ENCODE data around the gene MERTK. TPM values are rescaled to one million over a fixed set of nuclear protein-coding genes. Genes with fewer than 3 reads are reported as not detected.
A peak's percentile ranks its signal among the peaks of the same experiment; 100 is the strongest.

The MERTK gene
- total and polyA plus RNA-seq, 10 of the 15 experiments (the other 5 are each of a cell fraction or from before 2014, with no cell fraction given), result 0.13 to 30.6 (median 0.50) TPM

DNA sequence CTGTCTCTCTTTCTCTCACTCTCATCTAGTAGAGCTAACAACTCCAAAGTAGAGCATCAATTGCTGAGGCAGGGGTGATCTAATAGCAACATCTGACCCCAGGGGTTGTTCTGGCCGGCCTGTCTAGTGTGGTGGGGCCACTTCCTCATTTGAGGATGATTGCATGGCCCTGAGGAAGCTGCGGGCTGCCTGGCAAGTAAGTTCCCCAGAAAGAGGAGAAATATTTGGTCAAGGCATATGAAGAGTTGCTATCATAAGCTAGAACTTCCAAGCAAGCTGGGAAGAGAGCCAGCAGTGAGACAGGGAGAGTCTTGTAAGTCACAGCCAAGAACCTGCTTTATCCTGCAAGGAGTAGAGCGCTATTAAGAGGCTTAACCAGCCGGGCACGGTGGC lies 105.8 kb downstream of the MERTK start (continued):
- TF ChIP-seq, protein P1, sequence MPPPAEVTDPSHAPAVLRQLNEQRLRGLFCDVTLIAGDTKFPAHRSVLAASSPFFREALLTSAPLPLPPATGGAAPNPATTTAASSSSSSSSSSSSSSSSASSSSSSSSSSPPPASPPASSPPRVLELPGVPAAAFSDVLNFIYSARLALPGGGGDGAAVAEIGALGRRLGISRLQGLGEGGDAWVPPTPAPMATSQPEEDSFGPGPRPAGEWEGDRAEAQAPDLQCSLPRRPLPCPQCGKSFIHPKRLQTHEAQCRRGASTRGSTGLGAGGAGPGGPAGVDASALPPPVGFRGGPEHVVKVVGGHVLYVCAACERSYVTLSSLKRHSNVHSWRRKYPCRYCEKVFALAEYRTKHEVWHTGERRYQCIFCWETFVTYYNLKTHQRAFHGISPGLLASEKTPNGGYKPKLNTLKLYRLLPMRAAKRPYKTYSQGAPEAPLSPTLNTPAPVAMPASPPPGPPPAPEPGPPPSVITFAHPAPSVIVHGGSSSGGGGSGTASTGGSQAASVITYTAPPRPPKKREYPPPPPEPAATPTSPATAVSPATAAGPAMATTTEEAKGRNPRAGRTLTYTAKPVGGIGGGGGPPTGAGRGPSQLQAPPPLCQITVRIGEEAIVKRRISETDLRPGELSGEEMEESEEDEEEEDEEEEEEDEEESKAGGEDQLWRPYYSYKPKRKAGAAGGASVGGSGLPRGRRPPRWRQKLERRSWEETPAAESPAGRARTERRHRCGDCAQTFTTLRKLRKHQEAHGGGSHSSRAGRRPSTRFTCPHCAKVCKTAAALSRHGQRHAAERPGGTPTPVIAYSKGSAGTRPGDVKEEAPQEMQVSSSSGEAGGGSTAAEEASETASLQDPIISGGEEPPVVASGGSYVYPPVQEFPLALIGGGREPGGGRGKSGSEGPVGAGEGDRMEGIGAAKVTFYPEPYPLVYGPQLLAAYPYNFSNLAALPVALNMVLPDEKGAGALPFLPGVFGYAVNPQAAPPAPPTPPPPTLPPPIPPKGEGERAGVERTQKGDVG (CRISPR knock-in tag; IDR thresholded peaks at IDR 0.05), result no peak
- TF ChIP-seq, protein P2, sequence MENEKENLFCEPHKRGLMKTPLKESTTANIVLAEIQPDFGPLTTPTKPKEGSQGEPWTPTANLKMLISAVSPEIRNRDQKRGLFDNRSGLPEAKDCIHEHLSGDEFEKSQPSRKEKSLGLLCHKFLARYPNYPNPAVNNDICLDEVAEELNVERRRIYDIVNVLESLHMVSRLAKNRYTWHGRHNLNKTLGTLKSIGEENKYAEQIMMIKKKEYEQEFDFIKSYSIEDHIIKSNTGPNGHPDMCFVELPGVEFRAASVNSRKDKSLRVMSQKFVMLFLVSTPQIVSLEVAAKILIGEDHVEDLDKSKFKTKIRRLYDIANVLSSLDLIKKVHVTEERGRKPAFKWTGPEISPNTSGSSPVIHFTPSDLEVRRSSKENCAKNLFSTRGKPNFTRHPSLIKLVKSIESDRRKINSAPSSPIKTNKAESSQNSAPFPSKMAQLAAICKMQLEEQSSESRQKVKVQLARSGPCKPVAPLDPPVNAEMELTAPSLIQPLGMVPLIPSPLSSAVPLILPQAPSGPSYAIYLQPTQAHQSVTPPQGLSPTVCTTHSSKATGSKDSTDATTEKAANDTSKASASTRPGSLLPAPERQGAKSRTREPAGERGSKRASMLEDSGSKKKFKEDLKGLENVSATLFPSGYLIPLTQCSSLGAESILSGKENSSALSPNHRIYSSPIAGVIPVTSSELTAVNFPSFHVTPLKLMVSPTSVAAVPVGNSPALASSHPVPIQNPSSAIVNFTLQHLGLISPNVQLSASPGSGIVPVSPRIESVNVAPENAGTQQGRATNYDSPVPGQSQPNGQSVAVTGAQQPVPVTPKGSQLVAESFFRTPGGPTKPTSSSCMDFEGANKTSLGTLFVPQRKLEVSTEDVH (IDR thresholded peaks at IDR 0.05; ENCODE audit: low read depth, partially characterized antibody), result no peak
- TF ChIP-seq EP300 (IDR thresholded peaks at IDR 0.05; ENCODE audit: borderline replicate concordance in 1 of 2, control insufficient read depth in 1 of 2, low read depth in 2 of 2, low read length in 2 of 2), result no peak
- TF ChIP-seq, protein P3, sequence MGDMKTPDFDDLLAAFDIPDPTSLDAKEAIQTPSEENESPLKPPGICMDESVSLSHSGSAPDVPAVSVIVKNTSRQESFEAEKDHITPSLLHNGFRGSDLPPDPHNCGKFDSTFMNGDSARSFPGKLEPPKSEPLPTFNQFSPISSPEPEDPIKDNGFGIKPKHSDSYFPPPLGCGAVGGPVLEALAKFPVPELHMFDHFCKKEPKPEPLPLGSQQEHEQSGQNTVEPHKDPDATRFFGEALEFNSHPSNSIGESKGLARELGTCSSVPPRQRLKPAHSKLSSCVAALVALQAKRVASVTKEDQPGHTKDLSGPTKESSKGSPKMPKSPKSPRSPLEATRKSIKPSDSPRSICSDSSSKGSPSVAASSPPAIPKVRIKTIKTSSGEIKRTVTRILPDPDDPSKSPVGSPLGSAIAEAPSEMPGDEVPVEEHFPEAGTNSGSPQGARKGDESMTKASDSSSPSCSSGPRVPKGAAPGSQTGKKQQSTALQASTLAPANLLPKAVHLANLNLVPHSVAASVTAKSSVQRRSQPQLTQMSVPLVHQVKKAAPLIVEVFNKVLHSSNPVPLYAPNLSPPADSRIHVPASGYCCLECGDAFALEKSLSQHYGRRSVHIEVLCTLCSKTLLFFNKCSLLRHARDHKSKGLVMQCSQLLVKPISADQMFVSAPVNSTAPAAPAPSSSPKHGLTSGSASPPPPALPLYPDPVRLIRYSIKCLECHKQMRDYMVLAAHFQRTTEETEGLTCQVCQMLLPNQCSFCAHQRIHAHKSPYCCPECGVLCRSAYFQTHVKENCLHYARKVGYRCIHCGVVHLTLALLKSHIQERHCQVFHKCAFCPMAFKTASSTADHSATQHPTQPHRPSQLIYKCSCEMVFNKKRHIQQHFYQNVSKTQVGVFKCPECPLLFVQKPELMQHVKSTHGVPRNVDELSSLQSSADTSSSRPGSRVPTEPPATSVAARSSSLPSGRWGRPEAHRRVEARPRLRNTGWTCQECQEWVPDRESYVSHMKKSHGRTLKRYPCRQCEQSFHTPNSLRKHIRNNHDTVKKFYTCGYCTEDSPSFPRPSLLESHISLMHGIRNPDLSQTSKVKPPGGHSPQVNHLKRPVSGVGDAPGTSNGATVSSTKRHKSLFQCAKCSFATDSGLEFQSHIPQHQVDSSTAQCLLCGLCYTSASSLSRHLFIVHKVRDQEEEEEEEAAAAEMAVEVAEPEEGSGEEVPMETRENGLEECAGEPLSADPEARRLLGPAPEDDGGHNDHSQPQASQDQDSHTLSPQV (IDR thresholded peaks at IDR 0.05), result no peak
- TF ChIP-seq, protein P4, sequence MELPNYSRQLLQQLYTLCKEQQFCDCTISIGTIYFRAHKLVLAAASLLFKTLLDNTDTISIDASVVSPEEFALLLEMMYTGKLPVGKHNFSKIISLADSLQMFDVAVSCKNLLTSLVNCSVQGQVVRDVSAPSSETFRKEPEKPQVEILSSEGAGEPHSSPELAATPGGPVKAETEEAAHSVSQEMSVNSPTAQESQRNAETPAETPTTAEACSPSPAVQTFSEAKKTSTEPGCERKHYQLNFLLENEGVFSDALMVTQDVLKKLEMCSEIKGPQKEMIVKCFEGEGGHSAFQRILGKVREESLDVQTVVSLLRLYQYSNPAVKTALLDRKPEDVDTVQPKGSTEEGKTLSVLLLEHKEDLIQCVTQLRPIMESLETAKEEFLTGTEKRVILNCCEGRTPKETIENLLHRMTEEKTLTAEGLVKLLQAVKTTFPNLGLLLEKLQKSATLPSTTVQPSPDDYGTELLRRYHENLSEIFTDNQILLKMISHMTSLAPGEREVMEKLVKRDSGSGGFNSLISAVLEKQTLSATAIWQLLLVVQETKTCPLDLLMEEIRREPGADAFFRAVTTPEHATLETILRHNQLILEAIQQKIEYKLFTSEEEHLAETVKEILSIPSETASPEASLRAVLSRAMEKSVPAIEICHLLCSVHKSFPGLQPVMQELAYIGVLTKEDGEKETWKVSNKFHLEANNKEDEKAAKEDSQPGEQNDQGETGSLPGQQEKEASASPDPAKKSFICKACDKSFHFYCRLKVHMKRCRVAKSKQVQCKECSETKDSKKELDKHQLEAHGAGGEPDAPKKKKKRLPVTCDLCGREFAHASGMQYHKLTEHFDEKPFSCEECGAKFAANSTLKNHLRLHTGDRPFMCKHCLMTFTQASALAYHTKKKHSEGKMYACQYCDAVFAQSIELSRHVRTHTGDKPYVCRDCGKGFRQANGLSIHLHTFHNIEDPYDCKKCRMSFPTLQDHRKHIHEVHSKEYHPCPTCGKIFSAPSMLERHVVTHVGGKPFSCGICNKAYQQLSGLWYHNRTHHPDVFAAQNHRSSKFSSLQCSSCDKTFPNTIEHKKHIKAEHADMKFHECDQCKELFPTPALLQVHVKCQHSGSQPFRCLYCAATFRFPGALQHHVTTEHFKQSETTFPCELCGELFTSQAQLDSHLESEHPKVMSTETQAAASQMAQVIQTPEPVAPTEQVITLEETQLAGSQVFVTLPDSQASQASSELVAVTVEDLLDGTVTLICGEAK (IDR thresholded peaks at IDR 0.05; ENCODE audit: borderline replicate concordance), result no peak
- TF ChIP-seq BRCA1 (IDR thresholded peaks at IDR 0.05; ENCODE audit: low read depth, low read length), result no peak
- no peak for TF ChIP-seq MTA3 (IDR thresholded peaks at IDR 0.05; ENCODE audit: borderline replicate concordance, low read length)
- 0 out of 2 replicates have a peak, but pooled peaks have one; percentile 32 for TF ChIP-seq IKZF1 (conservative IDR thresholded peaks at IDR 0.05)
- TF ChIP-seq ZNF622 (IDR thresholded peaks at IDR 0.05), result no peak
- no peak for TF ChIP-seq RELA (IDR thresholded peaks at IDR 0.05; ENCODE audit: borderline replicate concordance, partially characterized antibody)
- TF ChIP-seq TARDBP (IDR thresholded peaks at IDR 0.05; ENCODE audit: borderline replicate concordance), result no peak
- peak; percentile 35; the same call in 1 of the 2 replicates for TF ChIP-seq BCL11A (IDR thresholded peaks at IDR 0.05; ENCODE audit: low read depth, low read length)
- no peak for TF ChIP-seq RFX5 (IDR thresholded peaks at IDR 0.05; ENCODE audit: low read depth, low read length)

Measured in GM12878 (cell line).